NCI-H2227 treated with DMSO at 0.1 percent for 48 hours (cell line): Measurements from ENCODE around the gene MZT2A.
"Not testable (repeated sequence)": the region's sequence is repeated elsewhere in the genome, so short reads cannot be mapped to it uniquely, and the experiment has no call there.

ENCODE experiments used
- DNase-seq: peaks from one replicate; lab custom pipeline; 2025; lab: John Stamatoyannopoulos, UW

MZT2A gene

DNA sequence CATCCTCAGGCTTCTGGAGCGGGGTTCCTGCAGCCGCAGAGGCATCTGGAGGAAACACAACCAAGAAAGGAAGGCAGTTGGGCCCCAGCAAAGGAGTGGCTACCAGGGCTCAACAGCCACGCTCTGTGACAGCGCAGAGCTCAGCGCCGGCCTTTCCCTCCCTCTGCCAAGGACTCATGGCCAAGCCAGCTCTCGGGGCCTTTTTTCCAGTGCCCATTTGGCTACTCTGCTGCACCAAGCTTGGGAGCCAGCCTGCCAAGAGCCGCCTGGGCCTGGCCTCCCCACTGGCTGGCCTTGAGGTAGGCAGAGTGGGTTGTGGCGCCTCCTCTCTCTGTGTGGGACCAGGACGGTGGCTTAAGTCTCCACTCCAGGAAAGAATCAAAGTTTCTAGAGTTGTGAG lies 28.3 kb upstream of the MZT2A start:
- DNase-seq = no peak

DNA sequence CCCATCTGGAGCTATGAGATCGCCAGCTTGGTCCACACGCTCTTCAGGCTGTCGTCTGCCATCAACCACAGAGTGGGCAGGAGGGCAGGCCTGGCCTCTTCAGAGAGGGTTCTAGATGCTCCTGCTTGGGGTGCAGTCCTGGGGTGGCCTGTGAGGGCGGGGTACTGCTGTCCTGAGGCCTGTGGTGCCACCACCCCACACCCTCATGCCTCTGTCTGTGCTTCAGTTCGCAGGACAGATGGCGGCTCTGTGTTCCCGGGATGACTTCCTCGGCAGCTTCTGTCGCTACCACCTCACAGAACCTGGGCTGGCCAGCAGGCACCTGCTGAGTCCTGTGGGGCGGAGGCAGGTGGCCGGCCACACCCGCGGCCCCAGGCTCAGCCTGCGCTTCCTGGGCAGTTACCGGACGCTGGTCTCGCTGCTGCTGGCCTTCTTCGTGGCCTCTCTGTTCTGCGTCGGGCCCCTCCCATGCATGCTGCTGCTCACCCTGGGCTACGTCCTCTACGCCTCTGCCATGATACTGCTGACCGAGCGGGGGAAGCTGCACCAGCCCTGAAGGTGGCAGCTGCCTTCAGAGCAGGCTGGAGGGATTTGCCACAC lies 27.8 kb upstream of the MZT2A start:
- not testable (repeated sequence) for DNase-seq

DNA sequence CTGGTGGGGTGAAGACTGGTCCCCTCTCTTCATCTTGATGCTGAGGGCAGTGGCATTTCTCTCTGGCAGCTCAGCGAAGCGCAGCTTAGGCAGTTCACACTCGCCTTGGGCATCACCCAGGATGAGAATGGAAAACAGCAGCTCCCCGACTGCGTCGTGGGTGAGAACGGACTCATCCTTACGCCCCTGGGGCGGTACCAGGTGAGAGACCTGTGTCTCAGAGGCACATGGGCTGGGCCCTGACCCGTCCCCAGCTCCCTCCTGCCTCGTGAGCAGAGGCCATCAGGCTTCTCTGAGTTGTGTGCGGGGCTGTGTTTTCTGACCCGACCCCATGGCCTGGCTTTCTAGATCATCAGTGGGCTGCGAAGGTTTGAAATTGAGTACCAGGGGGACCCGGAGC lies 27.3 kb upstream of the MZT2A start:
- no peak for DNase-seq

DNA sequence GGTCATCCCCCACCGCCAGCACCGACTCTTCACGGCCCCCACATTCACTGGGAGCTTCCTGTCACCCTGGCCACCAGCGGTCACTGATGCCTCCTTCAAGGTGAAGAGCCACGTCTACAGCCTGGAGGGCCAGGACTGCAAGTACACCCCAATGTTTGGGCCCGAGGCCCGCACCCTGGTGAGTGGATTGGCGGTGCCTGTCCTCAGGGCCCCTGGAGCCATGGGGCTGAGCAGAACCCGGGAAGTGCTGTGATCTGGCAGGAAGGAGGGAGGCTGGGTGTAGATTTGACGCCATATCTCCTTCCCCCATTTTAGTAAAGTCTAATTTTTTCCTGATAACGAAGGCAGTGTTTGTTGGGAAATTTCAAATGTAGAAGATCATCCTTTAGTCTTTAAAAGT lies 26.3 kb upstream of the MZT2A start:
- DNase-seq = not testable (repeated sequence)

DNA sequence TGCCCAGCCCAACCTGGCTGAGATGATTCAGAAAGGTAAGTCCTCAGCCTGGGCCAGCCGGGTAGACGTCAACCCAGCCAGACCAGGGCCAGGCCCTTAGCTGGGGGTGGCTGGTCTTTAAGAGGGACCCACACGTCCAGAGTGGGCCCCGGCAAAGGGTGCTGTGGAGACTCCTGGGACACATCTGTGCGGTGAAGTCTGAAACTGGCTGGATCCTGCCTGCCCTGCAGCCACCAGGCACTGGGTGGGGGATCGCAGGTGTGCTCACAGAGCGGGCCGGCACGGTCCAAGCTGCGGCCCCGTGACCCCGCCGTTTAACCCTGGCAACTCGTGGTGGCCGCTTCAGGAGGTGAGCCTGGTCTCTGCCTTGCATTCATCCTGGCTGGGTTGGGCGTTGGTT lies 25.7 kb upstream of the MZT2A start:
- DNase-seq = not testable (repeated sequence)

DNA sequence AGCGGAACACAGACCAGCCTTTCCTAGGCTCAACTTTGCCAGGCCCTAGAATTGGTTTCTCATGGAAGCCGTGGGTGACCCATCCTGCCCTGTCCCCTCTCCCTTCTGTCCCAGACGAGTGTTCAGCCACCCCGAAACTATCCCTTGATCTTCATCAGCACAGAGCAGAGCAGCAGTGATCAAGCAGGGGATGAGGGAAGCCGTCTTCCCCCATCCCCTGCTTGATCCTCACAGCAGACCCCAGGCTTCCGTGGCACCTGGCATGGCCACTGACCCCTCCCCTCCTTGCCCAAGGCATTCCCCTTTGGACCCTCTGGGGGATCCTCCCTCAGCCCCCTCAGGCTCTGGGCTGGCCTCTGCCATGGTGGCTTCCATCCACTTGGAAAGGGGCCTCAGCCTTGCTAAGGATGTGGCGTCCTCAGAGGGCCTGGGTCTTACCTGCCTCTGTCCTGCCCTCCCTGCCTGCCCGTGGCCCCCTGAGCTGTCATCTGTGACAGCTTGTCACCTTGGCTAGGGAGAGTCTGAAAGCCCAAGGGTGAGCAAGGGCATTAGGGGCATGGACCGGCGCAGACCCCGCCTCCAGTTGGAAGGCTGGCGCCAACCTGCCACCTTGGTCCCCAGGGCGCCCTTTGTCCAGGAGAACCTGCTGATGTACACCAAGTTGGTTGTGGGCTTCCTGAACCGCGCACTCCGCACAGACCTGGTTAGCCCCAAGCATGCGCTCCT lies 25.1 kb upstream of the MZT2A start:
- DNase-seq = no peak

DNA sequence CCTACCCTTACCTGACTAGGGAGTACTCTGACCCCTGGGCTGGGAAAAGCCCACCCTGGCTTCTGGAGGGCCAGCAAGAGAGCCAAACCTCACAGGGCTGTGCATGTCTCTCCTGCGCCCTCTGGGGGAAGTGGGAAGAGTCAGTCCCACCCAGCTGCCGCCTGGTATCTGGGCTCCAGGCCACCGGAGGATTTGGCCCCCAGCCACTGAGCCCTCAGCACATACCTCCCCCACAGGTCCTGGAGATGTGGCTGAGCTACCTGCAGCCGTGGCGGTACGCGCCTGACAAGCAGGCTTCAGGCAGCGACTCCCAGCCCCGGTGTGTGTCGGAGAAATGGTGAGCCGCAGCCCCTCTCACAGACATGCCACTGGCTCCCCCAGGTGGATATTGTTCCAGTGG lies 24.4 kb upstream of the MZT2A start:
- DNase-seq = not testable (repeated sequence)

DNA sequence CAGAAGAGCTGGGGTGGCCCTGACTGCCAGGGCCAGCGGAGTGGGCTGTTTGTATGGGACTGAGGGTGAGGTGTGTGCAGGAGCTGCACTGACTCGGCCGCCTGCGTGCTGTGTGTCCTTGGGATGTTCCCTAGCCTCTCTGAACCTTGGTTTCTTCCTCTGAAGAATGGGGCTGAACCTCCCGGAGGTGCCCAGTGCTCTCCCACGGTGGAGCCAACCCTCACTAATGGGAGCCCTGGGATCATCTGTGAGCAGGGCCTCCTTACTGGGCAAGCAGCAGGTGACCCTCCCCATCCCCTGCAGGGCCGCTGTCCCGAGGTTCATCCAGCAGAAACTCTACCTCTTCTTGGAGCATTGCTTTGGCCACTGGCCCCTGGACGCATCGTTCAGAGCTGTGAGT lies 23.8 kb upstream of the MZT2A start:
- DNase-seq = no peak

DNA sequence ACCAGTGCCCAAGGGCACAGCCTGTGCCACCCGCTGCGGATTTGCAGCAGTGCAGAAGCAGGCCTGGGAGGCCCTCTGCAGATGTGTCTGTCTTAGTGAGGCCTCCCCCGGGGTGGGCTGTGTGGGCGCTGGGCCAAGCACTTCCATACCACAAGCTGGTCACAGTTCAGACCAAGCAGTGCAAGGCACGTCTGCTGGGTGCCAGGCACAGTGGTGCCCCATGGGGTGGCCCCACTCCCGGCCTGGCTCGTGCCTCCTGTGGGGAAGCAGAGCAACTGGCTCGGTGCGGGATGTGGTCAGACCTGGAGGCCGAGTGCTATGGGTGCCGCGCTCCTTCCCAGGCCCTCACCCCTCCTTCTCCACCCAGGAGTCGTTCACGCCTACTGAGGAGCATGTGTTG lies 23.0 kb upstream of the MZT2A start:
- DNase-seq = not testable (repeated sequence)

DNA sequence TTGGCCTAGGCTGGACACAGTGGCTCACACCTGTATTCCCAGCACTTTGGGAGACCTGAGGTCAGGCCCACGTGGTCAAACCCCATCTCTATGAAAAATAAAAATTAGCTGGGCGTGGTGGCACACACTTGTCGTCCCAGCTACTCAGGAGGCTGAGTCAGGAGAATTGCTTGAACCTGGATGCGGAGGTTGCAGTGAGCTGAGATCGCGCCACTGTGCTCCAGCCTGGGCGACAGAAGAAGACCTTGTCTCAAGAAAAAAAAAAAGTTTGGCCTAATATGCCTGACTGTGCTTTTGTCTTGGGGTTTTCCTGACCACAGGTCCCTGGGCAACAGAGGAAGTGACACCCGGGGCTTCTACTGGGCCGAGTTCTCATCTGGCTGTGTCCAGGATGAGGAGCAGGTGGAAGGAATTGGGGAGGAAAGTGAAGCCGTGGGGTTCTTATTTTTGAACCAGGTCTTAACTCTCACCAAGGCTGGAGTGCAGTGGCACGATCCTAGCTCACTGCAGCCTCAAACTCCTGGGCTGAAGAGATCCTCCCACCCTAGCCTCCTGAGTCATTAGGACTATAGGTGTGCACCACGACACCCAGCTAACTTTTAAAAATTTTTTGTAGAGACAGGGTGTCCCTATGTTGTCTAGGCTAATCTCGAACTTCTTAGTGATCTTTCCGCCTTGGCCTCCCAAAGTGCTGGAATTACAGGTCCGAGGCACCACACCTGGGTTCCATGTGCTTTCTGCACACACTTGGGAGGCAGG lies 22.4 kb upstream of the MZT2A start:
- DNase-seq = not testable (repeated sequence)

DNA sequence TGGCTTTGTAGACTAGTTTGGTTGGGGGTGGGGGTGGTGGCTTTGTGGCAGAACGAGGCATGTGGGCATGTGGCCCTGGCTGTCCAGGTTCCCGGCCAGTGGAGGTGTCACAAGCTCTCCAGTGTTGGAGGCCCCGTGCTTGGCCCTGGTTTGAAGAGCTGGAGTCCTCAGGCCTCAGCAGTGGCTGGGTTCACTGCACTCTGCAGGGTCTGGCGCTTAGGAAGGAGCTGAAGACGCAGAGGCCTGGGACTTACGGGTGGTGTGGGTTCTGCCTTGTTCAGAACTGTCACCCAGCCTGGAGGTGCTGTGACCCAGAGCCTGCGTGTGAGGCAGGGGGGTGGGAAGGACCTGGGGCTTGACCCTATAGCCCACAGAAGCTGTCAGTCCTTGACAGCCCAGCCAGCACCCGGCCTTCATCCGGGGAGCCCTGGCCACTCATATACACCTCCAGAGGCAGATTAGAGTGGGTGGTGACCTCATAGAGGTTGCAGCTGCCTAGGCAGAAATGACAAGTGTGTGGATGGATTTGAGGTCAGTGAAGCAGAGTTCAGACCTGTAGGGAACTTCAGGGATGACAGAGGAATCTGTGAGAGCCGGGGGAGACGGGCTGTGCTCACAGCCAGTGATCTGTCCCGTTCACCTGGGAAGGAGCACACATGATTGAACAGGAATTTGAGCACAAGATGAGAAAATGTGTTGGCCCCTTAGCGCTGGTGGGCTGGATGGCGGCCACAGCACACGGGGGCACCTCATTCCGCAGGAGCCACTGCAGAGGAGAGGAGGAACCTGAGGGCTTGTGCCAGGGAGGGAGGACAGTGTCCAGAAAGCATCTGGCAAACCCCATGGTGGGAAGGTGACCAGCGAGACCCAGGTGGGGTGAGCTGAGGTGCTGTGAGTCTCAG lies 20.0 kb upstream of the MZT2A start:
- not testable (repeated sequence) for DNase-seq

DNA sequence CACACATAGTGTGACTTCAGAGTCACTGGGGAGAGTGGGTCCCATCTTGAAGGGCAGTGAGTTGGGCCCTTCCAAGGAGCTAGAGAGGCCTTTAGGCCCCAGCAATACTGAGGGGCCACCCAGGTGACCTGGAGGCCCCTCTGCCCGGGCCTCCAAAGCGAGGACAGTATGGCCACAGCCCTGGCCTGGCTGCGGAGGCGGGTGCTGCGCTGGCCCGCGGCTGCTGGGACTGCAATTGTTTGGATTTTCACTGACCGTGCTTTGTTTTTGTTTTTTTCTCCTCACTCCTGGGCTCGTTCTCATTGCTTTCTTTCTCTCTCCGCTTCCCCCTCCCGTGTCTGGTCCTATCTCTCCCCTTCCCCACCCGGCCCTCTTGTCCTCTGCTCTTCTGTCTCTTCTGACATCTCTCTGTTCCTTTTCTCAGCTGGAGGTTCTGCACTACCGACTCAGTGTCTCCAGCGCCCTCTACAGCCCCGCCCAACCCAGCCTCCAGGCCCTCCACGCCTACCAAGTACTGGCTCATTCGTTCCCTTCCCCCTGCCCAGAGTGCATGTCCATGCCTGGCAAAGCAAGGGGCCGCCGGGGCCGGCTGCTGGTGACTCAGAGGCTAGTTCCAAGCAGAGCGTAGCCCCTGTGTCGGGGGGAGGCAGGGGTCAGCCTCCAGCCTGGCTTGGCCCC lies 19.2 kb upstream of the MZT2A start:
- DNase-seq = not testable (repeated sequence)

DNA sequence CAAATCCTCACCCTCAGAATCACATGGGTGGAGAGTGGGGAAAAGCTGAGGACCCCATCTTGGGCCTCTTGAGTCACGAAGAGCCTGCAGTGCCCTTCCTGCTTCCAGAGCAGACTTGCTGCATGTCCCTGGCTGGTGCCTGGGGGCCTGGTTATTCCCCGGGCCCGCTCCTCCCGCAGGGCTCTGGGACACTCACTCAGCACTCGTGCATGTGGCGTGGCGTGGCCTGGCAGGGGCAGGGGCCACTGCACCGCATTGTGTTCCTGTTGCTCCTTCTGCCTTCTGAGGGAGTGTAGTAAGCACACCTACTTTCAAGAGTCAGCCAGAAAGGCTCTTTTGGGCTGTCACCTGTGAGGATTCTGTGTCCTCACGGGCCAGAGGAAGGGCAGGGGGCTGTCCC lies 17.4 kb upstream of the MZT2A start:
- DNase-seq = no peak

DNA sequence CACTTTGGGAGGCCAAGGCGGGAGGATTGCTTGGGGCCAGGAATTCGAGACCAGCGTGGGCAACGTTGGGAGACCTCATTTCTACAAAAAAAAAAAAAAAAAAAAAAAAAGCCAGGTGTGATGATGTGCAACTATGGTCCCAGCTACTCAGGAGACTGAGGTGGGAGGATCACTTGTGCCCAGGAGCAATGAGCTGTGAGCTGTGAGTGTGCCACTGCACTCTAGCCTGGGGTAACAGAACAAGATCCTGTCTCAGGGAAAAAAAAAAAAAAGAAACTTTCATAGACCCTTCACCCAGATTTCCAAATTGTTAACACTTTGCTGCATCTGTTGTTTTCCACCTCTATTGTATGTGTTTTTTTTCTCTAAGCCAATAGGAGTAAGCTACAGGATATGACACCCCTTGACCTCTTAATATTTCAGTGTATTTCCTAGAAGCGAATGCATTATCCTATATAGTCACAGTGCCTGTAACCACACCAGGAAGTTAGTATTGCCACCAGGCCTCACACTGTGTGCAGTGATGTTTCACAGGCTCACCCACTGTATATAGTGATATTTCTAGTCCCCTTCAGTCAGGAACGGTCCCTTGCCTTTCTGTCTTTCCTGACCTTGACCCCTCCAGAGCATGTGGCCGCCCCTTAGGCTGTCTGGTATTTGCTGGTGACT lies 12.0 kb upstream of the MZT2A start:
- not testable (repeated sequence) for DNase-seq

DNA sequence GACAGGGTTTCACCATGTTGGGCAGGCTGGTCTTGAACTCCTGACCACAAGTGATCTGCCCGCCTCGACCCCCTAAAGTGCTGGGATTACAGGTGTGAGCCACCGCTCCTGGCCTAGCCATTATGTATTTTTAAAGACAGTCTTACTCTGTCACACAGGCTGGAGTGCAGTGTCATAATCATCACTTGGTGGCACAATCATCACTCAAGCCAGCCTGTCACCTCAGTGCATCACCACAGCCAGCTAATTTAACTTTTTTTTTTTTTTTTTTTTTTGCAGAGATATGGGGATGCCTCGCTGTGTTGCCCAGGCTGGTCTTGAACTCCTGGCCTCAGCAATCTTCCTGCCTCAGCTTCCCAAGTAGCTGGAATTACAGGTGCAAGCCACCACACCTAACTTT lies 11.4 kb upstream of the MZT2A start:
- DNase-seq = not testable (repeated sequence)

DNA sequence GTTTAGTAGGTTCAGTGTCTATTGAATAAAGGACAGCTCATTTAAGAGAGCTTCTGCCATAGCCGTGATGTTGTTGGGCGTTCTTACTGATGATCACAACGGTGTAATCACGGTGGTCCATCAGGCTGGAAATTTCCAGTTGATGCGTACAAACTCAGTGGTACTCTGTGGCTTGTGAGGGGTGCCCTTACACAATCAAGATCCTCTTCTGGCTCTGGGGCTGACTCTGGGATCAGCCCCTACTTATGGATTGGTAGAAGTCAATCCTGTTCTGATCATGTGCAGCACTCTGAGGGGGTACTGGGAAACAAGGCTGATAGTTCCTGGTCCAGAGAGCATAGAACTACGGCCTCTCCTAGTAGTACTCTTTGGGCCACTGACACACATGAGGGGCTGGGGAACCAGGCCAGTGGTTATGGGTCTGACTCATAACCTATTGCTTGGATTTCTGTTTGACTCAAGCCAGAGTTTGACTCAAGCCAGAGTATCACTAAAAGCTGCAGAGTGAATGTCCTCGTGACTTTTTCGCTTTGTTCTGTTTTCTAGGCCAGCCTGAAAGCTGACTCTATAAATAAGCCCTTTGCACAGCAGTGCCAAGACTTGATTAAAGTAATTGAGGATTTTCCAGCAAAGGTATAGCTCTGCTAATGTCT lies 6.2 kb upstream of the MZT2A start:
- not testable (repeated sequence) for DNase-seq

DNA sequence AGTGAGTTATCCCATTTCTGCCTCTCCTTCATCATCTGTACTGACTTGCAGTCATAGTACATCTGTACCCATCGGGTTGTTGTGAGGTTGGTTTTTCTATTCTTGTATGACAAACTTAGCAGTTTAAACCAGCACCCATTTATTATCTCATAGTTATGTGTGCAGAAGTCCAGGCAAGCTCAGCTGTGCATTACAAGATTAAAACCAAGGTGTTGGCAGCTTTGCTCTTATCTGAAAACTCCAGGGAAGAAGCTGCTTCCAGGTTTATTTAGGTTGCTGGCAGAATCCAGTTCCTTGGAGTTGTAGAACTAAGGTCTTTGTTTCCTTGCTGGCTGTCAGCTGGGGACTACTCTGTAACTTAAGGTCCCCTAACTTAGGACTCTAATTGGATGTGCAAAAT lies 3.3 kb upstream of the MZT2A start:
- not testable (repeated sequence) for DNase-seq

DNA sequence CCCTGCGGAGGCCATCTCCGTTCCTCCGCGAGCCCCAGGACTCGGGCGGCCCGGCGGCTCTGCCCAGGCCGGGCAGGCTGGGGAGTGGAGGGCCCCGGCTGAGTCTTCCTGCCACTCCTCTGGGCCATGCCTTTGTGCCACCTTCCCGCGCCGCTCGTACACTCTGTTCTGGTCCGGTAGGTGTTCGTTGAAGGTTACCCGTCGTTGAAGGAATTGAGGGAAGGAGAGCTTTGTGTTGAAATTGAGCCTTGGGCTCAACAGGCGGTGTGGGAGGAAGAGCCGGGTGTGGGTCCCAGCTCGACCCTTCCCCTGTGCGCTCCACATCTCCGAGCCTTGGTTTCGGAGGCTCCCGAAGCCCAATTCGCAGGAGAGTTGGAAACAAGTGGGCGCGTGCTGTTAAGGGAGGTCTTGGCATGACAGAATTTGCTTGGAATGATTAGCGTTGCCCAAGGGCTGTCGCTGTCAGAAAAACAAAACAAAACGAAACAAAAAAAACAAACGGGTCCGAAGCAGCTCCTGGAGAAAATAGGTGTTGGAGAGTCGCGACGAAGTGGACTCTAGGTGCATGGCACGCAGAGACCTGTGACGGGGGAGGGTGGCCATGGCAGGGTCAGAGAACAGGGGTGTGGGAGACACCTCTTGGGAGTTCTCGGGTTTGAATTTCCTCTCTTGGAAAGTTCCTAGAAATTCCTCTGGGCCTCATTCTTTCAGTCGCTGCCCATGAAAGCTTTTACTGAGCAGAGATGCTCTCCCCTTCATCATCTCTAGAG lies 1.2 kb upstream of the MZT2A start:
- DNase-seq = peak; percentile 60

DNA sequence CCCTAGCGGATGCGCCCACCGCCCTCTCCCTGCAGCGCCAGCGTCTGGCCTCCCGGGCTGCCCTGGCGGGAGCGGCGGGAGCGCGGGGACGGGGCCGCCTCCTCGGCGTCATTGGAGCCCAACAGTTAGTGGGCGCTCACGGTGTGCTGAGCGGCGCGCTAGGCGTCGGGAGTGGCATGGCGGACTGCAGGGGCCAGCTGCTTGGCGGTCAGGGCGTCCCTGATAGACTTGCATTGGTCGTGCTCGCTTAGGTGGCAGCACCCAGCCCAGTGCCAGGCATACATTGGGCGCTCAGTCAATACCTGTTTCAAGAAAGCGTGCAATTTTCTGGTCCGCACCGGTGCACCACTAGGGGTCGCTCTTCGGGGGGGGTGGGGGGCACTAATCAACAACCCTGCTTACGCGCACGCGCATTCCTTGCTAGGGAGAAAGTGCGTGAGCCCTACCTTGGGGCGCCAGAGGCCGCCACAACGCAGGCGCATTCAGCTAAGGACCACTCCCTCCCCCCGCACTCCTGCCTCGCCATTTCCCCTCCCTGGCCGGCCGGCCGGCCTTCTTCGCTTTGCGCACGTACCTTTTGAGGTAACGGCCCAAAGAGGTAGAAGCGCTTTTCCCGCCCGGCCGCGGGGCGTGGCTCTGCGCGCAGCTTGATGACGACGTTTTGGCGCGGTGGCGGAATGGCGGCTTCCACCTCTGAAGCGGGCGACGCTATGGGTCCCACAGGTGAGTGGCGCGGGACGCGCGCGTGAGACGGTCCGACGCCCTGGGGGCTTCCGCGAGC lies 411 bp upstream of the MZT2A start:
- DNase-seq = peak; percentile 99
